ENCODE measurements around the gene BIRC5.
"Not testable (repeated sequence)": the region's sequence is repeated elsewhere in the genome, so short reads cannot be mapped to it uniquely, and the experiment has no call there.

BIRC5 gene

GRCh38 chr17:78214016-78214705, at the start of gene BIRC5:
Gene BIRC5, plus strand, starts transcription at chr17:78214253. Its CDS starts 64 bp downstream, at chr17:78214317.
- peak; percentile 92 for DNase-seq

- DNase-seq = no peak
Observed at GRCh38 chr17:78164748-78165607, 49.1 kb upstream of the BIRC5 start.

GRCh38 chr17:78166416-78166815, 47.6 kb upstream of the BIRC5 start:
- no peak for DNase-seq

- DNase-seq = peak; percentile 92
Observed at GRCh38 chr17:78168242-78168902, 45.7 kb upstream of the BIRC5 start, which contains the start of gene SYNGR2. Gene SYNGR2, plus strand, starts transcription at chr17:78168581. Its CDS starts 36 bp downstream, at chr17:78168617.

GRCh38 chr17:78168903-78169793, 44.9 kb upstream of the BIRC5 start:
- peak; percentile 54 for DNase-seq

- no peak for DNase-seq
Observed at GRCh38 chr17:78170692-78171590, 43.1 kb upstream of the BIRC5 start.

- not testable (repeated sequence) for DNase-seq
Observed at GRCh38 chr17:78171591-78172248, 42.3 kb upstream of the BIRC5 start.

GRCh38 chr17:78172249-78173051, 41.6 kb upstream of the BIRC5 start:
- DNase-seq = peak; percentile 21

- DNase-seq = peak; percentile 28
Observed at GRCh38 chr17:78173097-78173715, 40.8 kb upstream of the BIRC5 start.

GRCh38 chr17:78174346-78174869, 39.6 kb upstream of the BIRC5 start:
- DNase-seq = no peak

GRCh38 chr17:78174870-78175642, 39.0 kb upstream of the BIRC5 start:
- DNase-seq = no peak

- no peak for DNase-seq
Observed at GRCh38 chr17:78175643-78175981, 38.4 kb upstream of the BIRC5 start.

GRCh38 chr17:78176548-78177025, 37.5 kb upstream of the BIRC5 start:
- DNase-seq = peak; percentile 84

GRCh38 chr17:78179372-78179771, 34.7 kb upstream of the BIRC5 start:
- DNase-seq = no peak

GRCh38 chr17:78180083-78180482, 34.0 kb upstream of the BIRC5 start:
- no peak for DNase-seq

- DNase-seq = no peak
Observed at GRCh38 chr17:78180508-78180907, 33.5 kb upstream of the BIRC5 start.

- no peak for DNase-seq
Observed at GRCh38 chr17:78182504-78182903, 31.5 kb upstream of the BIRC5 start.

GRCh38 chr17:78183916-78184315, 30.1 kb upstream of the BIRC5 start:
- no peak for DNase-seq

All from CD4-positive, alpha-beta T cell treated with Interleukin-6 for 4 hours (primary cell).